Urinary bladder (tissue), 4 donors: ENCODE results near the gene CHSY3. TPM values are rescaled to one million over a fixed set of nuclear protein-coding genes. Genes with fewer than 3 reads are reported as not detected.
"Not testable (repeated sequence)": the region's sequence is repeated elsewhere in the genome, so short reads cannot be mapped to it uniquely, and the experiment has no call there.

Experiments used
- DNase-seq: peaks from one replicate; pipeline ENCODE4 v3.0.0-alpha.2; 2015; ENCODE audit errors: extremely low spot score
- H3K27ac ChIP-seq: one replicate; pipeline ENCODE4 v1.5.1; 2013; ENCODE audit warnings: low read depth, mild to moderate bottlenecking, moderate library complexity
- H3K36me3 ChIP-seq: one replicate; pipeline ENCODE4 v1.6.1; 2013; ENCODE audit warnings: mild to moderate bottlenecking, moderate library complexity; ENCODE audit not compliant: insufficient read depth
- H3K4me1 ChIP-seq: one replicate; pipeline ENCODE4 v1.6.1; 2013; ENCODE audit warnings: mild to moderate bottlenecking, moderate library complexity; ENCODE audit not compliant: insufficient read depth
- H3K4me3 ChIP-seq: one replicate; pipeline ENCODE4 v1.5.1; 2013; ENCODE audit warnings: low read depth, low read length
- whole genome bisulfite sequencing: extraction: QIAGEN DNeasy Blood & Tissue Kit; methylation state at CpG from one replicate; pipeline ENCODE4 v1.1.7; 2013; 5-methylcytosine and 5-hydroxymethylcytosine counted together
- polyA plus RNA-seq: library from polyadenylated mRNA; stranded (reverse); fragments of 200-250 nt; gene quantifications from one replicate; pipeline ENCODE4 v1.2.3, GENCODE V29; 2013
- small RNA-seq: library from RNA; depleted of rRNA; stranded (forward); fragments of <200 nt; gene quantifications from one replicate; pipeline ENCODE3, GENCODE V24; 2014
- total RNA-seq: library from RNA; depleted of rRNA; stranded (reverse); fragments of >200 nt; gene quantifications from one replicate; pipeline ENCODE4 v1.2.3, GENCODE V29; 2014
- donor health status: healthy with polysubstance abuse.
- donor health status: healthy.

The CHSY3 gene
- total and polyA plus RNA-seq, 2 donors = 3.2 to 23.4 TPM

- no peak overlapping the region for H3K4me3 ChIP-seq
- H3K27ac ChIP-seq = no peak overlapping the region
- H3K4me1 ChIP-seq = no peaks in the 10 kb centered on the region
- H3K36me3 ChIP-seq = no peaks in the 10 kb centered on the region
- no peak for DNase-seq
- WGBS = 88% methylated on average over 3 of the region's 3 CpGs
These were observed 309.3 kb downstream of the CHSY3 start for GRCh38 chr5:130213607-130214006.

- Histone ChIP-seq H3K4me1 (no peaks in the 10 kb centered on the region), H3K4me3 (no peak overlapping the region), H3K36me3 (no peaks in the 10 kb centered on the region), H3K27ac (no peak overlapping the region)
- no peak for DNase-seq
- WGBS = 81% methylated on average over 2 of the region's 2 CpGs
These were observed 312.0 kb downstream of the CHSY3 start for GRCh38 chr5:130216286-130216685.

GRCh38 chr5:130222573-130222972, 318.3 kb downstream of the CHSY3 start:
- DNase-seq = no peak
- Histone ChIP-seq H3K4me3 (no peak overlapping the region), H3K4me1 (no peaks in the 10 kb centered on the region), H3K27ac (no peak overlapping the region), H3K36me3 (no peaks in the 10 kb centered on the region)

- not testable (repeated sequence) for H3K27ac ChIP-seq, DNase-seq, H3K4me1 ChIP-seq, H3K36me3 ChIP-seq, H3K4me3 ChIP-seq
- WGBS = 94% methylated on average over 2 of the region's 2 CpGs
These were observed 322.3 kb downstream of the CHSY3 start for GRCh38 chr5:130226556-130226955.

- no peak for DNase-seq
- Histone ChIP-seq H3K4me1 (no peaks in the 10 kb centered on the region), H3K4me3 (no peak overlapping the region), H3K36me3 (no peaks in the 10 kb centered on the region), H3K27ac (no peak overlapping the region)
- WGBS = 92% methylated on average over 4 of the region's 4 CpGs
These were observed 323.4 kb downstream of the CHSY3 start for GRCh38 chr5:130227699-130228098.

GRCh38 chr5:130231786-130232185, 327.5 kb downstream of the CHSY3 start:
- H3K4me1 ChIP-seq = no peaks in the 10 kb centered on the region
- WGBS = 85% methylated on average over 1 of the region's 1 CpG
- H3K36me3 ChIP-seq = no peaks in the 10 kb centered on the region
- no peak overlapping the region for H3K27ac ChIP-seq
- DNase-seq = no peak
- no peak overlapping the region for H3K4me3 ChIP-seq

- 85% methylated on average over 1 of the region's 1 CpG for WGBS
- Histone ChIP-seq H3K36me3 (no peaks in the 10 kb centered on the region), H3K4me3 (no peak overlapping the region)
These were observed 330.6 kb downstream of the CHSY3 start for GRCh38 chr5:130234816-130235215.

More at GRCh38 chr5:130234816-130235215, 330.6 kb downstream of the CHSY3 start:
- H3K4me1 ChIP-seq = no peaks in the 10 kb centered on the region
- no peak overlapping the region for H3K27ac ChIP-seq
- no peak for DNase-seq

Small RNA genes lying within 50 kb of the gene (small RNA-seq; reads per million reads assigned to genes)
- gene RNA5SP191 (not detected), gene RNU6ATAC10P (not detected)

Other genes with a start within 250 kb of the CHSY3 start
- 0.42 TPM for gene MINAR2, start 156.4 kb upstream of the CHSY3 start, total RNA-seq
- gene MINAR2, start 156.4 kb upstream of the CHSY3 start, polyA plus RNA-seq = 0.03 TPM